ENCODE measurements around the gene RIT1. TPM values are rescaled to one million over a fixed set of nuclear protein-coding genes. Genes with fewer than 3 reads are reported as not detected.

Gene RIT1
- total RNA-seq, 1 experiment from 2014 or later = 26.4 TPM

DNA sequence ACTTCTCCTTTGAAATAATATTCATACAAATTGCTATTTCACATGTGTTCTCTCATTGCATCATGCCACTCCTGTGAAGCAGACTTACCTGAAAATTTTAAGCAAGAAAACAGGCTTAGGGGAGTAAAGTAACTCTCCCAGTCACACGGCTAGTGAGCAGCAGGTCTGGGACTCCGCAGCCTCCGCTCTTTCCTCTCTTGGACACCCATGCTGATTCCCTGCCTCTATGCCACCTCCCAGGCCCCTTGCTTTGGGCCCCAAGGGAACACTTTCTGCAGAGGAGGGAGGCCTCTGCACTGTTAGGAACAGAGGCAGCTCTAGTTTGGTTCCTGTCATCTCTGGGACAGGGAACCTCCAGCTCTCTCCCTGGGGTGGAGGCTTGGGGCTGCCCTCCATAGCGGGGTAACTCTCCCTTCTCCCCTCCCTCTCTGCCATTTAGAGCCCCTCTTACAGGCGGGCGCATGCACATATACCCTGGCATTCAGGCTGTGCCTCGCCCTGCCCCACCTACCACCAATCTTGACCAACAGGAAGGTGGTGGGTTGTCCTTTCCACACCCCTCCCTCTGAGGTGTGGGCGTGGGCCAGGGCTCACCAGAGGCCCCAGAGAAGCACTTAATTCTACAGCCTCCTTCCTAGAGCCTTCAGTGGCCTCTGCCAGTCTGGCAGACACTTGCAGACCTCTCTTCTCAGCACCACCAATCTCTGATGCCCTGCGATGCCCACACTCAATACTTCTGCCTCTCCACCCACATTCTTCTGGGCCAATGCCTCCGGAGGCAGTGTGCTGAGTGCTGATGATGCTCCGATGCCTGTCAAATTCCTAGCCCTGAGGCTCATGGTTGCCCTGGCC, 30.1 kb upstream of the RIT1 start, which contains the start of gene RXFP4:
TSS of gene RXFP4 (plus strand) at position 646 of the 852 bp plus-strand sequence. CDS start at position 718, 72 bp downstream.
- H2BK120ac ChIP-seq (ENCODE audit: low read depth, low read length, poor library complexity, severe bottlenecking) = no peak within 1 kb of the TSS
- no peaks in the 10 kb centered on the region for H3K79me1 ChIP-seq (ENCODE audit: insufficient read depth, low read depth, low read length, poor library complexity, severe bottlenecking)
- WGBS (ENCODE audit: extremely low coverage, insufficient read length, low lambda C conversion rate) = no CpG with 5 or more reads among the region's 11 CpGs
- H2BK12ac ChIP-seq (ENCODE audit: insufficient read length, low read depth, low read length) = no peak within 1 kb of the TSS
- no peak within 1 kb of the TSS for H2AK5ac ChIP-seq (ENCODE audit: insufficient read length, low read length)
- no peak for DNase-seq
- H4K91ac ChIP-seq (ENCODE audit: insufficient read length, low read depth, low read length) = no peak within 1 kb of the TSS
- no peaks in the 10 kb centered on the region for H3K4me1 ChIP-seq (ENCODE audit: insufficient read depth, low read length)
- no peaks in the 10 kb centered on the region for H4K20me1 ChIP-seq (ENCODE audit: control insufficient read depth, insufficient read depth, insufficient read length)
- H3T11ph ChIP-seq (ENCODE audit: low read length) = no peak within 1 kb of the TSS
- H3K23ac ChIP-seq (ENCODE audit: insufficient read length, low read depth, low read length) = no peak within 1 kb of the TSS
- Mint-ChIP-seq H3K36me3 (ENCODE audit: insufficient read depth in 1 of 3, low read depth in 3 of 3) (peaks cover 0 to 9% (median 1%) of the 10 kb centered on the region in 3 experiments; a peak in 3 of 7 replicates), H3K4me1 (peaks cover 19 to 23% of the 10 kb centered on the region in 2 experiments), H3K27me3 (ENCODE audit: low read depth) (no peaks in the 10 kb centered on the region; the same call in none of the 2 replicates), H3K27ac (peak within 1 kb of the TSS; percentile 31 to 87 (median 75); a peak in 4 of 7 replicates), H3K4me3 (peak within 1 kb of the TSS in 1 of 2 experiments; percentile 40; a peak in 1 of 5 replicates), H3K9me3 (no peaks in the 10 kb centered on the region)
- no peak within 1 kb of the TSS for H2BK5ac ChIP-seq (ENCODE audit: insufficient read length, low read length)
- no peaks in the 10 kb centered on the region for H3K79me2 ChIP-seq (ENCODE audit: insufficient read depth, low read length)
- H3K9me3 ChIP-seq (ENCODE audit: control insufficient read depth, low read depth, low read length) = no peaks in the 10 kb centered on the region
- H3K27me3 ChIP-seq (ENCODE audit: insufficient read depth, low read length) = no peaks in the 10 kb centered on the region
- H3K4me2 ChIP-seq (ENCODE audit: insufficient read depth, insufficient read length, low read length) = no peak within 1 kb of the TSS
- no peak within 1 kb of the TSS for H2AFZ ChIP-seq (ENCODE audit: low read length)
- no peak within 1 kb of the TSS for H4K8ac ChIP-seq (replicated peaks; ENCODE audit: insufficient read length, low read depth, low read length)
- TF ChIP-seq, protein P1, sequence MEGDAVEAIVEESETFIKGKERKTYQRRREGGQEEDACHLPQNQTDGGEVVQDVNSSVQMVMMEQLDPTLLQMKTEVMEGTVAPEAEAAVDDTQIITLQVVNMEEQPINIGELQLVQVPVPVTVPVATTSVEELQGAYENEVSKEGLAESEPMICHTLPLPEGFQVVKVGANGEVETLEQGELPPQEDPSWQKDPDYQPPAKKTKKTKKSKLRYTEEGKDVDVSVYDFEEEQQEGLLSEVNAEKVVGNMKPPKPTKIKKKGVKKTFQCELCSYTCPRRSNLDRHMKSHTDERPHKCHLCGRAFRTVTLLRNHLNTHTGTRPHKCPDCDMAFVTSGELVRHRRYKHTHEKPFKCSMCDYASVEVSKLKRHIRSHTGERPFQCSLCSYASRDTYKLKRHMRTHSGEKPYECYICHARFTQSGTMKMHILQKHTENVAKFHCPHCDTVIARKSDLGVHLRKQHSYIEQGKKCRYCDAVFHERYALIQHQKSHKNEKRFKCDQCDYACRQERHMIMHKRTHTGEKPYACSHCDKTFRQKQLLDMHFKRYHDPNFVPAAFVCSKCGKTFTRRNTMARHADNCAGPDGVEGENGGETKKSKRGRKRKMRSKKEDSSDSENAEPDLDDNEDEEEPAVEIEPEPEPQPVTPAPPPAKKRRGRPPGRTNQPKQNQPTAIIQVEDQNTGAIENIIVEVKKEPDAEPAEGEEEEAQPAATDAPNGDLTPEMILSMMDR (conservative IDR thresholded peaks at IDR 0.05) = no peak
- no peak within 1 kb of the TSS for H3K9ac ChIP-seq (ENCODE audit: extremely low read depth, insufficient read length, low read length)
- H3K14ac ChIP-seq (ENCODE audit: insufficient read depth, low read length) = no peak within 1 kb of the TSS; the same call in 1 of the 2 replicates
- H4K5ac ChIP-seq (ENCODE audit: insufficient read length, low read depth, low read length) = no peak within 1 kb of the TSS
- no peak within 1 kb of the TSS for H3K18ac ChIP-seq (ENCODE audit: insufficient read length, low read depth, low read length)
- no peak within 1 kb of the TSS for H3K27ac ChIP-seq (ENCODE audit: insufficient read length, low read depth, low read length)
- H3K56ac ChIP-seq (ENCODE audit: insufficient read length, low read depth, low read length) = no peak within 1 kb of the TSS
- no peak within 1 kb of the TSS for H3K4ac ChIP-seq (ENCODE audit: low read depth, low read length)
- no peak within 1 kb of the TSS for H2BK20ac ChIP-seq (ENCODE audit: low read depth, low read length, poor library complexity, severe bottlenecking)
- H3K23me2 ChIP-seq (ENCODE audit: insufficient read length, low read depth, low read length, poor library complexity, severe bottlenecking) = no peaks in the 10 kb centered on the region
- no peak within 1 kb of the TSS for H2BK15ac ChIP-seq (ENCODE audit: low read depth, low read length)
